Activated CD8-positive, alpha-beta memory T cell treated with anti-CD3 and anti-CD28 coated beads for 4 hours (primary cell): ENCODE data around the gene C15orf39.
"Not testable (repeated sequence)": the region's sequence is repeated elsewhere in the genome, so short reads cannot be mapped to it uniquely, and the experiment has no call there.

ENCODE experiments used
- DNase-seq, 2 donors: peaks; one replicate each; pipeline ENCODE4 v3.0.0-alpha.2; 2020; ENCODE audit warnings: low read depth in 2 of 2

The C15orf39 gene

GRCh38 chr15:75212200-75212858, 10.6 kb downstream of the C15orf39 start:
- no peak for DNase-seq

GRCh38 chr15:75213212-75213767, 11.6 kb downstream of the C15orf39 start:
- no peak for DNase-seq

DNA sequence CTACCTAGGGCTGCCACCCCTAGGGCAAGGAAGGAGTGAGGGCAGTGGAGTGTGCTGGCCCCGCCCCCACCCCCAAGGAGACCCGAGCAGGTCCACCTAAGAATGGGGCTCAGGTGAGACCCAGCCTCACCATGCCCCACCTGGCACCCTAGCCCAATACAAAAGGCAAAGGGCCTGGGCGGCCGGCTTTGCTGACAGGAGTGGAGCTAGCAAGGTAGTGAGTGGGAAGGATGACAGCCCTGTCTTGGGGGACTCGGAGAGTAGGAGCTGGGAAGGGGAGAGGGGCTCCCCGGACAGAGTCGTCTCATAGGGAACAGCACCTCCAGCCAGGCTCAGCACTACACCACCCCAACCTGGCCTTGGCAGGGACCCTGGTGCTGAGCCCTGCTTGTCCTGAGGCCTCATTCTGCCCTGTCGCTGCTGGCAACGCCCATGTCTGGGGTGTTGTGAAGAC, 12.1 kb downstream of the C15orf39 start:
- DNase-seq, result no peak

DNA sequence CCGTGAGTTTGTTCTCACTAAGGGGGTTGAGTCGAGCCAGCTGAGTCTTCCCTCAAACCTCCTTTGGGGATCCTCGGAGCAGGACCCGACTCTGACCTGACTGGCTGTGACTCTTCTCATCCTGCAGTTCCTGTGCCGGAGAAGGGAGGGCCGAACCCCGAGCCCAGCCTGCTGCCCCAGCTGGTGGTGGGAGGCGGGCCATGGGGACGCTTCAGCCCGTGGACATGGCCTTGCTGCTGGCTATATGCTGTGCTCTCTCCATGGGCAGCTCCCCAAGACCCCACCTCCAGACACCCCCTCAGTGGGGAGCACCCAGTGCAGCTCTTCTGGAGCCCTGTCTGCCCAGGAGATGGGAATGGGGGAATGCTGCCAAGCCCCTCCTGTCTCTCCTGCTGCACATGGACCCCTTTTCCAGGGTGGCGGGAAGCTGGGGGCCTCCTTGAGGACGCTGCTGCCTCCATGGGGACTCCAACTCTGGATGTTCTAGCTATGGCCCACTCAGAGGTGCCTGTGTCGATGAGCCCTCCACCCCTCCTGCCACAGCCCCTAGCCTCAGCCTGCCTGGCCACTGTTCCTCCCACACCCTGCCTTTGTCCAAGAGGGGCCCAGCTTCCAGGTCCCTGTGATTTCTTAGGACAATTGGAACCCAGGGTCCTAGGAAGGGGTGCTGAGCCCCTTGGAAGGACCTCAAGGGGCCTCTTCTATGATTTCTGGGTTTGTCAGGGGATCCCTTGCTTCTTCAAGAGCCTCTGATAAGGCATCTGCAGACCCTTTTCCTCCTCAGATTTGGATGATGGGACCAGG, 12.8 kb downstream of the C15orf39 start:
- no peak for DNase-seq

DNA sequence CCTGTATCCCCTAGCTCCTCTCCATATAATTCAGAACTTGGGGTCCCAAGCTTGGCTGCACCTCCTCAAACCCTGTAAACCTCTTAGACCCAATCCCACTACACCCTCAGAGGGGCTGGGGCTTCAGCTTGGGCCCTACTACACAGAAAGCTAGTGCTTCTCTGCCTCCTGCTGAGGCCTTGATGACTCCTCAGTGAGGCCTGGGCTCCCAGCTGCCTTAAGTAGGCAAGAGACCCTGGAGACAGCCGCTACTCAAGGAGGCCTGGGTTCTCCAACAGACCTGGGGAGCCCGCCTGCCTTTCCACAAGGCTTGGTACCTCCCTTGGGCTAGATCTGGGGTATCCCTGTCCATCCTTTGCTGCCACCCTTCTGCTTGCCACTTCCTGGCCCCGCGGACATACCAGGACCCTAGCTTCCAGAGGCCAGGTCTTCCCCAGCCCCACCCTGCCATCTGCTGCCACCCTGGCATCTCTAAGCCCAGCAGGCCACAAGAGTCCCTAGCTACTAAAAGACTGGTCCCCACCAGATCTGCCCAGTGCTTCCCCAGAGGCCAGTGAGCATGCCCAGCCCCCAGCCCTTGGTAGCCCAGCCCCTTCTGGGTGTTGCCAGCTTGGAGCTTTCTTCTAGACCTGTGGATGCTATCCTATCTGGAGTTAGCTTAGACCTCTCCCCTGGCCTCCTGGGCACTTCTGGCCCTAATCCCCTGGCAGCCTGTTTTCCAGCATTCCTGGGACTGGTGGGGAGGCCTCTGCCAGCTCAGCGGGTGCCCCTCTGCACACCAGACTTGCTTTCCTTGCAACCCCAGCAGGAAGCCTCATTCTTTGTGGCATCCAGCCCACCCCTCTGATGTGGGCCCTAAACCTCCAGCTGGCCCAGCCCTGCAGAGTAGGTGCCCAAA, 13.7 kb downstream of the C15orf39 start:
- DNase-seq, result no peak

GRCh38 chr15:75217012-75217411, 15.3 kb downstream of the C15orf39 start:
- no peak for DNase-seq

- DNase-seq, result not testable (repeated sequence)
These were observed 15.9 kb downstream of the C15orf39 start for GRCh38 chr15:75217574-75217973.

DNA sequence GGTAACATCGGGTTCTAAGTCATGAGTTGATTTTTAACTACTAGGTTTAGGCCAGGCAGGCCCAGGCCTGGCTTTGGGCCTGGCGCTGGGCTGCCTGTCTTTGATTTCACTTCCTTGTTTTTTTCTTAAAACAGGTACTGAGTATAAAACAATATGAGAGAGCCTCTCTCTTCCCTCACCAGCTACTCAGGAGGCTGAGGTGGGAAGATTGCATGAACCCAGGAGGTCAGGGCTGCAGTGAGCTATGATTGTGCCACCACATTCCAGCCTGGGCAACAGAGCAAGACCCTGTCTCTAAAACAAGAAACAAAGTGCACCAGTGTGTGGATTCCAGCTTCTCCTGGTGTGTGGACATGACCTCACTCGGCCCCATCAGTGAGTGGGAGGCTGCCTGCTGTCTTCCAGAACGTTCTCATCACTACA, 17.8 kb downstream of the C15orf39 start:
- not testable (repeated sequence) for DNase-seq

DNA sequence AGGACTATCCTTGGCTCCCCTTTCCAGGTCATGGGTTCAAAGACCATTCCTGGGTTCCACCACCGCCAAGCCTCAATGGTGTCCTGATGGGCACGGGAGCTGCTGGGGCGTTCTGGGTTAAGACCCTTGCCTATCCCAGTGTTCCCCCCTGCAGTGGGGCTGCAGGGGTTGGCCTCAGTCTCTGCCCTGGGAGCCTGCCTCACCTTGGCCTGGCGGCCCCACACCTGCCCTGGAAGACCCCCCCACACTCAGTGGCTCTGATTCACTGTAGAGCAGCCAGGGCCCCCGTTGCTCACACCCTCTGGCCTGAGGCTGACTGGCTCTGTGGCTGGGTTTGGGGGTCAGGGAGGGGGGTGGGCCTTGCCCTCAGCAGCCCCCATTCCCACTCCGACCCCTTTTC, 22.0 kb downstream of the C15orf39 start:
- no peak for DNase-seq

- no peak for DNase-seq
These were observed 22.6 kb downstream of the C15orf39 start for GRCh38 chr15:75224281-75224680.

GRCh38 chr15:75225102-75225836, 23.6 kb downstream of the C15orf39 start:
- DNase-seq, result not testable (repeated sequence)

GRCh38 chr15:75225951-75226732, 24.5 kb downstream of the C15orf39 start:
- DNase-seq, result no peak

- not testable (repeated sequence) for DNase-seq
These were observed 25.4 kb downstream of the C15orf39 start for GRCh38 chr15:75227112-75227511.

DNA sequence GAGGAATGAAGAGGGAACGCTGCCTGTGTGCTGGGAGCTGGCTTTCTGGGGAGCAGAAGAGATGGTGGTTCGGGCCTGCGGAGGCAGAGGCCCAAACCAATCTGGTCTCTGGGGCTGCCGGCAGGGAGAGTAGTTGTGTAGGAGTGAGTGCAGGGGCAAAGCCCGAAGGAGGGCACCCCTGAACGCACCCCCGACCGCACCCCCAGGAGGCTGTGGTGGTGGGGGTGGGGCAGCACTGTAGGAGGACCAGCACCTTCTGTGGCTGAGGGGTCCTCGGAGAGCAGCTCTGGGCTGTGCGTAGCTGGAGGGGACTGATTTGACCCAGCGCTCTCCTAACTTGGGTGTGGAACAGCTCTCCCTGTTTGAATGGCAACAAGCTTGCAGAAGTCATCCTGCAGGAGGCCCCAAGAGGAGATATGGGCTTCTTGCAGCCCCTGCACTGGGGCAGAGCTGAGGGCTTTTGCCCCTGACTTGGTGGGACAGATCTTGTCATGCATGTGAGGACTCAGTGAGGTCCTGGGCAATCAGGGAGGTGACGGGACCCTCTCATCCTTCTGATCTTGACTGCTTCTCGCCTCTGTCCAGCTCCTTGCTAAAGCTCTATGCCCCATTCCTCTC, 26.1 kb downstream of the C15orf39 start:
- no peak for DNase-seq

DNA sequence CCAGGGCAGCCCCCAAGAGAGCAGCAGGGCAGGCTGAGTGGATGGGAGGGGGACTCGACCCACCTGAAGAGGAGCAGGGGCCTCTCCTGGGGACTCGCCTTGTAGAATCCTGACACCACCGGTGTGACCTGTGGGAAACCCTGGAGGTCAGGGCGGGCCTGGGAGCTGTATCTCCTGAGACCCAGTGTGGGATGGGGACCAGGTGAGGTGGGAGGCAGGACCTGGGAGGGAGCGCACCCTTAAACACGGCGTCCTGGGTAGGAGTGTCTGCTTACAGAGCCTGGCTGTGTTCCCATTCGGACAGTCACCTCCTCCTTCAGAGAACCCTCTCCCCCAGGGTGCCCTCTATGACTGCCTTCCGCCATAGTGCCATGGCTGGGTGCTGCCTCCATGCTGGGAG, 27.1 kb downstream of the C15orf39 start:
- DNase-seq, result no peak

GRCh38 chr15:75229191-75230015, 27.7 kb downstream of the C15orf39 start:
- no peak for DNase-seq

DNA sequence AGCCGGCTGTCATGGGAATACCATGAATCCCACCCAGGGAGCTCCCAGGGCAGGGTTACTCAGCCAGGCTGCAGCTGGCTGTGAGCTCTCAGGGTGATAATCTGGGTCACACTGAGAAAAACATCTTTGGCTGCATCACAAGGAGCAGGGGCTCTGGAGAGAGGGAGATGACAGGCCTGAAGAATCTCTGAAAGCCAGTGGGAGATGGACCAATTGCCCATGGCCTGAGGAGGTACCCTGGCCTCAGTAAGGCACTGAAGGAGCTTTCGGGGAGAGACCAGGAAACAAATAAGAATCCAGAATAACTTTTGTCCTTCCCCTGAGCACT, 28.3 kb downstream of the C15orf39 start:
- no peak for DNase-seq

GRCh38 chr15:75230551-75231371, 29.1 kb downstream of the C15orf39 start:
- no peak for DNase-seq
